GM20431 (cell line): ENCODE data around the gene TMEM242.

Experiments used
- in situ Hi-C: fragments of 300-500 bp; cut with MseI, MboI; formaldehyde crosslinking; loops from one replicate; pipeline ENCODE4 v1.15.0; 2020; ENCODE audit warnings: low sequenced_read_pairs; ENCODE audit not compliant: unreplicated experiment

Gene TMEM242

DNA sequence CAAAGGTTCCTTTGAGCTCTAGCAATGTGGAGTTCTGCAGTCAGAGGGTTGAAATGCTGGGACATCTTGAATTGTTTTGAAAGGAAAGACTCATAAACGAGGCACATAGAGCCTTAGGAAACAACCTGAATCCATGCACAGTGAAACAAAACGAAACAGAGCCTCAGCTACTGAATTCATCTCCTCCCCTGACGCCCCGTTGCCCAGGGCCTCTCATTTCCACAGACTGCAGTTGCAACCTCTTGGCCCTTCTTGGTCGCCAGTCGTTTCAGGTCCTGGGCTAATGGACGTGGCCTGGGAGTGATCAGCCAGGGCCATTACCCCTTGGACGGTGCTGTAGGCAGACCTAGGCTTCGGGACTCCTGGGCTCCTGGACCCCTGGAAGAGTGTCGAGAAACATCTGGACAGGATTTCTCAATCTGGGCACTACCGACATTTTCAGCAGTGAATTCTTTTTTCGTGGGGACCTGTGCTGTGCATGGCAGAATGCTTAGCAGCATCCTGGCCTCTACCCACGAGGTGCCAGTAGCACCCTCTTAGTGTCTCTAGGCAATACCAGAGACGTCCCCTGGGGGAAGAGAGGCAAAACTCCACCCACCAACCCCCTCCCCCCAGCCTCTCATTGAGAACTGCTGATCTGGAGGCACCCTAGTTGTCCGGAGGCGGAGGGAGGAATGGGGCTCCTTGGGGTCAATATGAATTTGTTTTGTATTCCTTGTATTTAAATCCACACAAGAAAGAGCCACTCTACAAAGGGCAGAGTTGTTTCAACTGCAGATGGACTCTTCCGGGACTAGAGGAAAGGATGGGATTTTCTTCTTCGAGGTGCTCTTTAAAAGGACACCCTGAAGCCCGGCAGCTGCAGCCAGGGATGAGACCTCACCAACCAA, 50.2 kb downstream of the TMEM242 start:
- in situ Hi-C loops, result loop anchor here (25.0 kb wide), 1 partner anchor 711 kb away; no protein-coding TSS in a partner anchor

DNA sequence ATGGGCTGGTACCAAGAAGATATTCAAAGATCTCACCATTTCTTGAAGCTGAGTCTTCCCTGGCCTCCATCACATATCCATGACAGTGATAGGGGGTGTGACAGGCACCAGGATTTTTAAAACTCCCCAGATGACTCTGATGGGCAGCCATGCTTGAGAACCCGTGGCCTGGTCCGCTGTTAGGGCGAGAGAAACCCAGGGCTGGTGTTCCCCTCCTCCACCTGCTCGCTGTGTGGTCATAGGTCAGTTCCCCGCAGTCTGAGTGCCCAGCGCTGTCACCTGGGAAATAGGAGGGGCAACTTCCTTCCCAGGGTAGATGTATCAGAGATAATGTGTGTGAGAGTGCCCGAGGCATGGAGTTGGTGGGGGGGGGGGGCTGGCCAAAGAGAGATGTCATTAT, 50.9 kb downstream of the TMEM242 start:
- in situ Hi-C loops, result loop anchor here (25.0 kb wide), 1 partner anchor 710 kb away; no protein-coding TSS in a partner anchor

DNA sequence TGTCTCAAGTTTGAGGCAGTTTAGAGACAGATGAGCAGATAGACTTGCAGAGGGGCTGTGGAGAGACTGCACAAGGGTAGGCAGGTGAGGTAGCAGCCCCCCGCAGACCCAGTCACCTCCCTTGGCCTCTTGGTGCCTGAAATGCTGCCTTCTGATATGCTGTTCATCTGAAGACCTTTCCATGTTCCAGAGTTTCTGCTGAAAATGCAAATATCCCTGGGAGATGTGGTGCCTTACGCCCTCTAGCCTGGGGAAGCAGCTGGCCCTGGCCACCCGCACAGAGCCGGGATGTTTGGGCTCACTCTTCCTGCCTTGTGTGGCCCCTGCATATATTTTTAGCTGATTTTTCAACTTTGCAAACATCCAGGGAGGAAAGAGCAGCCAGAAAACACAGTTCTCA, 51.4 kb downstream of the TMEM242 start:
- in situ Hi-C loops, result loop anchor here (25.0 kb wide), 1 partner anchor 710 kb away; no protein-coding TSS in a partner anchor

DNA sequence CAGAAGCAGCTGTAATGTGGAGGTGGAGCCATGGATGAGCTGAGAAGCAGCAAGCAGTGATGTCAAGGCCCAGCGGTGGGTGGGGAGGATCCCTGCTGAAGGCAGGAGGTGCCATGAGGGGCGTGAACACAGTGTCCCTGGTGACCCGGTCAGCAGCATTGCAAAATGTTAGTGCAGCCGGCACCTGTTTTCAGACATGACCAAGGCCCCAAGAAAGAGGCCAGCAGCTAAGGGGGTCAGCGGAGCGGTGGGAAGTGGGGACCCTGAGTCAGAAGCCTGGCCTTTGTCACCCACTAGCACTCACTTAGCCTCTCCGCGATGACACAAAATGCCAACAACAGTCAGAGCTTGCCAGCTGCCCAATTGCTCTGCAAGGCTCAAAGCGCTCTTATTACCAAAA, 51.9 kb downstream of the TMEM242 start:
- in situ Hi-C loops, result loop anchor here (25.0 kb wide), 1 partner anchor 709 kb away; no protein-coding TSS in a partner anchor

DNA sequence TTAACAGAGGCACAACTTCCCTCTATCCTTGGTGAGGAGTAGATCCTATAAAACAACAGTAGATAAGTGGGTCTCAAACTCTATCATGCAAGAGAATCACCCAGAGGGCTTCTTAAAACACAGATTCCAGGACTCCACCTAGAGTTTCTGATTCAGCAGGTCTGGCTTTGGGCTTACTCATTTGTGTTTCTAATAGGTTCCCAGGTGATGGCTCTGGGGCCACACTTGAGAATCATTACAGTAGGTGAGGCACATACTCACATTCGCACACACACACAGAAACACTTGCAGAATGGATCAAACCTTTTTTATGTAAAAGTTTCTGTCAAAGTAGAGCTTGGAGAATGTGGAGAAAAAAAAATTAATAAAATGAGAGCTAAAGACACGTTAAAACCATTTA, 52.4 kb downstream of the TMEM242 start:
- in situ Hi-C loops, result loop anchor here (25.0 kb wide), 1 partner anchor 709 kb away; no protein-coding TSS in a partner anchor

DNA sequence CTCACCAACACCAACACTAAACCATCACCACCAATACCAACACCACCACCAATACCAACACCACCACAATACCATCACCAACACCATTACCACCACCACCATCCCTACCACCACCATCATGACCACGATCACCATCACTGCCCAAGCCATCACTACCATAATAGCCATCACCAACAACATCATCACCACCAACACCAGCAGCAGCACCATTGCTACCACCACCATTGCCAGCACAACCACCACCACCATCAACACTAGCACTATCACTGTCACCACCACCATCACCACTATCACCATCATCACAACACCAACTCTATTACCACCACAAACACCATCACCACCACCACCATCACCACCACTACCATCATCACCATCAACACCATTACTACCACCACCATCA, 53.0 kb downstream of the TMEM242 start:
- in situ Hi-C loops, result loop anchor here (25.0 kb wide), 1 partner anchor 708 kb away; no protein-coding TSS in a partner anchor

DNA sequence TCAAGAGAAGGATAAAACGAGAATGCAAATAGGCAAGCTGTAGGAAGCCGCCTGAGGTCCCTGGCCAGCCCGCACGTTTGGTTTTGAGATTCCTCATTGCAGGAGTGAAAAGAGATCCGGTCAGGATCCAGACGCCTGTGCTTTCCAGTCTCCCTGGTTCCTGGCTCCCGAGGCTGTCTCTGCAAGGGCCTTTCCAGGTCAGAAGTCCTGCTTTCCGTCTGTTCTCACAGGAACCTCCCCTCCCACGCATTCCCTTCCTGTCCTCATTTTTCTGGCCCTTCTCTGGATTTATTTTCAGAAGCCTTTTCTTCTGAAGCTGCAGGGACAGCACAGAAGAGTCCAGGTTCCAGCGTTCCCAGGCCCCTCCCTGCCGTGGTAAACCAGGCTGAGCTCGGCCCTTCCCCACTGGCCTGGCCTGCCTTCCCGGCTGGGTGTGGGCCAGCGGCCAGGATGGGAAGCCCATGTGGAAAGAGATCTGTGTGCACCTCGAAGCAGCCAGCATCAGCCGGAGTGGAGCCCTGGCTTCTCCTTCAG, 54.0 kb downstream of the TMEM242 start:
- in situ Hi-C loops, result loop anchor here (25.0 kb wide), 1 partner anchor 707 kb away; no protein-coding TSS in a partner anchor

DNA sequence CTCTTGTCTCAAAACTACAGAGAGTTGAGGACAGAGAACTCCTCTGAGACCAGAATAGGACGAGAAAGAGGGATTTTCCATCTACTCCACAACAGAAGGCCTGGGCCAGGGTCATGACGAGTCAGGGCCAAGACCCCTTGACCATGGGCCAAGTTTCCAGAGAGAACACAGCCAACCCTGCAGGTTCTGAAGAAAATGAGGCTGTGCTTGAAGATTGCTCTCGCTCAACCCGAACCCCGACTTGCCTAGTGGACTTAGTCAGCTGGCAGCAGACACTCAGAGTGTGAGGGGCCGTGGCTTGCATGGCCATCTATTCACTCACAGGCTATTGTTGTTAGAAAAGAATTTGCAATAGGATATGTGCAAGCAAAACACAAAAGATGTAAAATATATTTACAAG, 54.5 kb downstream of the TMEM242 start:
- in situ Hi-C loops, result loop anchor here (25.0 kb wide), 1 partner anchor 707 kb away; no protein-coding TSS in a partner anchor

DNA sequence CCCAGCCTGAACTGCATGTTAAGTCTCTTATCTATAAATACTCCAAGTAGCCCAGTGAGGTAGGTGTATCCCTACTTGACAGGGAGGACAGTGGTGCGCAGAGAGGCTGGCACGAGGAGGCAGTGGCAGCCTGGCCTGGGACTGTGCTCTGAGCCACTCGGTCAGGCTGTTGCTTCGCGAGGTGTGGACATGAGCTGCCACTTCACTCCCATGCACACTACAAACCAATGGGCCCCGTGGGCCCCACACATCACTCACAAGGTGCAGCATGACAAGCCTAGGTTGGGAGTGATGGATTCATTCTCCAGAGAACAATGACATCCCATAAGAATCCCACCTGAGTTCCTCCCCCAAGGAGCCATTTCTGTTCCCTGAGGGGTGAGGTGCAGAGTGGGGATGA, 54.9 kb downstream of the TMEM242 start:
- in situ Hi-C loops, result loop anchor here (25.0 kb wide), 1 partner anchor 706 kb away; no protein-coding TSS in a partner anchor

DNA sequence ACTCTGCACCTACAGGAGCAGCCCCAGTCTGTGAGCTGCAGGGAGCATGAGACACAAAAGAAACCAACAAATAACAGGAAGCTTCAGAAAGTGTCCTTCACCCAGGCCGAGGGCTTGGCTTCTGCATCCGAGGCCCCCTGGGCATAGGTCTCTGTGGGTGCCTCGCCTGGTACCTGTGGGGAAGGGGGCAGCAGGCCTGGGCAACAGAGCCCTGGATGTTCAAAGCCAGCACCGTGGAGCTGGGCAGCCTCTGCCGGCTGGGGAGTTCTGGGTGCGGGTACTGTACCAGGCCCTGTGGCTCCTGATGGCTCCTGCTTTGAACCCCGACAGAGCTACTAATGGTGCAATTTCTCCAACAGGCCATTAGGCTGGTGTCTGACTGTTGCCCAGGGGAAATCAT, 55.7 kb downstream of the TMEM242 start:
- in situ Hi-C loops, result loop anchor here (25.0 kb wide), 1 partner anchor 705 kb away; no protein-coding TSS in a partner anchor

DNA sequence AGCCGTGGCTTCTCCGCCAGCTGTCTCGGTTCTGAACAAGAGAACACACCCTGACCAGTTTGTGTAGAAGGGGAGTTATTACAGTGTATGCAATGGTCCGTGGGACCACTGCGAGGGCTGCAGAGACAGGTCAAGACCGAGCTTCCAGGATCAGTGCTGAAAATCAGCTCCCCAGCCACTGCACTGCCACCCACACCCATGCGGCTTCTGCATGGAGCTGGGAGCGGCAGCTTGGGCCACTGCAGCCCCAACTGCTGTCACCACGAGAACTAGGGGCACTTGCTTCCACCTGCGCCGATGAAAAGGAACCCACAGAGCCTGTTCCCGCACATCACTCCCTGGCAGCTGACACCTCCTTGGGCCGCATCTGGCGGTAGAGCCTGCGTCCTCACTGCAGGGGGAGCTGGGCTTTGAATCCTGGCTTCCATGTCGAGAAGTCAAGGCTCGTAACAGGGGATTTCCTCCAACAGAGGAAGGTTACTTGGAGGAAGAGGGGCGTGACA, 56.2 kb downstream of the TMEM242 start:
- in situ Hi-C loops, result loop anchor here (25.0 kb wide), 1 partner anchor 705 kb away; no protein-coding TSS in a partner anchor

DNA sequence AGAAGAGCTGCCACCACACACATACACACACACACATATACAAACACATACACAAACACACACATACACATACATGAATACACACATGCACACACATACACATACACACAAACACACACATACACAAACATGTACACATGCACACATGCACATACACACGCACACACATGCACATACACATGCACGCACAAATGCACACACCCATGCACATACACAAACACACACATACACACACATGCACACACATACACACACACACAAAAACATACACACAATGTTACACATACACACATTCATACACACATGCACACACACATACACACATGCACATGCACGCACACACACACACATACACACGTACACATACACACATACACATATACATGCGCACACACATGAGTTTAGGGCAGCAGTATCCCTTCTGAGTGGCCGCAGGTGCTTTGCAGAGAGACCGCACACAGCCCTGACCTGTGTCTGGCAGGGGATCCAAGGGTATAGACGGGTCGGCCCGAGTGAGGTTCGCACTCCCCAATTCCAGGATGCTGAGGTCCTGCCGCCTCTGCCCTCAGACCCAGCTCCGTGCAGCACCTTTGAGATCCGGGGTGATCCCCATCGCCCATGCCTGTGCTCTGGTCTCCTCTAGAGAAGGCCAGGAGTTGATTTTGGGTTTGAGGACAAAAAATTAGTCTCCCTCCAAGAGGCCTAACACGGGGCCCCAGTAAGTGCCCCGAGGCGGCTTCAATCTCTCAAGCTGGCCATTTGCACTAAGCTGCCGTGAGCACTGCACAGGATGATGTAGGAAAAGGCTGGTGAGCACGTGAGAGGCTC, 56.8 kb downstream of the TMEM242 start:
- in situ Hi-C loops, result loop anchor here (25.0 kb wide), 1 partner anchor 704 kb away; no protein-coding TSS in a partner anchor

DNA sequence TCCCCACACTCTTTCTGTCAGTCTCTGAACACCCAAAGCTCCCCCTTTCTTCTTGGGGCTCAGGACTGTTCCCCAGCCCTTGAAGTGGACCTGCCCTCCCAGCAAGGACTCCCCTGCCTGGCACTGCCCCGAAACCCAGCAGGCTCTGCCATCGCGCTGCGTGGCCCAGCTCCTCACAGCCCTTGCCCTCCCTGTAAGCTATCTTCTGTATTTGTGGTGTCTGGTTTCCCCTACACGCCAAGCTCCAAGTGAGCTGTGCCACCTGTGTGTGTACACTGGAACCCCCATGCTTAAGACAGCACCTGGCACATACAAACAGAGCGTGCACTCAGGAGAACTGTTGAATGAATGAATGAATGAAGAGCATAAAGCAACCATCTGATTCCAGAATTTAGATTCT, 57.7 kb downstream of the TMEM242 start:
- in situ Hi-C loops, result loop anchor here (25.0 kb wide), 1 partner anchor 703 kb away; no protein-coding TSS in a partner anchor

DNA sequence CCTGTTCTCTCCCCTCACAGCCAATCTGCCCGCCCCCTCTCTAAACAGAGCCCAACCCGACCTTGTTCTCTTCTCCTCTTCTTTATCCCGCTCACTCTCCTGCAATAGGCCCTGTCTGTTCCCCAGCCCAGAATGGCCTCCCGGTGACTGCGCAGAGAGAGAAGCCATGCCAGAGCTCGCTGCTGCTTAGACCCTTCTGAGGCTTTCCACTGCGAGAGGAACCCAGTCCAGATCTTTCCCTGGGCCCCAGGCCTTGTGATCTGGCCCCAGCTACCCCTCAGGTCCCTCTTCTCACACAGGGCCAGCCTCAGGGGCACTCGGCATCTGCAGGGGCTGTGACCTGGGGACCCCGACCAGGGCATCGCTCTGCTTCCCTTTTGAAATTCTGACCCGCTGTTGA, 58.1 kb downstream of the TMEM242 start:
- in situ Hi-C loops, result loop anchor here (25.0 kb wide), 1 partner anchor 703 kb away; no protein-coding TSS in a partner anchor

DNA sequence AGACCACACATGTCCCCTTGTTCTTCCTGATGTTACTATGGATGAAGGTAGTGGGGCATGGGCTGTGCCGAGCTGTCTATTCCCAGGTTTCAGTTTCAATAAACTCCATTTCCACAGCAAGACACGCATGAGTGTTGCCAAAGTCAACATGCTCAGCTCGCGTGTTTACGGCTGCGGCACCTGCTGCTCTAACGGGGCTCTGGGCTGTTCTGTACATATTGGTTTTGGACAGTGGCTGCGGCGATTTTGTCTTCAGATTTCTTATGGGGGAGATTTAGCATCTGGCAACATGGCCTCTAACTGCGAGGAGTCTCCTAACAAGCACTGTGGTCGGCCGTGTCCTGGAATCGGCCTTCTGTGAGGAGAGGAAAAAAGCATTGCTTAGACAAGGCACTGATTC, 58.6 kb downstream of the TMEM242 start:
- in situ Hi-C loops, result loop anchor here (25.0 kb wide), 1 partner anchor 702 kb away; no protein-coding TSS in a partner anchor

DNA sequence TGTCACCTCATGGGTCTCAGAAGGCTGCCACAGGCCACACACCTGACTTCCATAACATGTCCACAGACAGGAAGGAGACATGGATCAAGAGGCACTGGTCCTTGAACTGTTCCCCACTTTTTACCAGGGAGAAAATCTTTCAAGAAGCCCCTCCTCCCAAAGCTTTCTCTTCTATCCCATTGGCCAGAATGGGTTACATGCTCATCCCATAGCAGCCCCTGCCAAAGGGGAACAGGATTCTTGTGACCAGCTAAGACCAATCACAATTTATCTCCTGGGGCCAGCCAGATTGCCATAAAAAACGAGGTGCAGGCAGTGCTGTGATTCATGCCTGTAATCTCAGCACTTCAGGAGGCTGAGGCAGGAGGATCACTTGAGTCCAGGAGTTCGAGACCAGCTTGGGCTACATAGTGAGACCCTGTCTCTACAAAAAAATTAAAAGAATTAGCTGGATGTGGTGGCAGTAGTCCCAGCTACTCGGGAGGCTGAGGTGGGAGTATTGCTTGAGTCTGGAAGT, 59.4 kb downstream of the TMEM242 start:
- in situ Hi-C loops, result loop anchor here (25.0 kb wide), 1 partner anchor 702 kb away; no protein-coding TSS in a partner anchor

DNA sequence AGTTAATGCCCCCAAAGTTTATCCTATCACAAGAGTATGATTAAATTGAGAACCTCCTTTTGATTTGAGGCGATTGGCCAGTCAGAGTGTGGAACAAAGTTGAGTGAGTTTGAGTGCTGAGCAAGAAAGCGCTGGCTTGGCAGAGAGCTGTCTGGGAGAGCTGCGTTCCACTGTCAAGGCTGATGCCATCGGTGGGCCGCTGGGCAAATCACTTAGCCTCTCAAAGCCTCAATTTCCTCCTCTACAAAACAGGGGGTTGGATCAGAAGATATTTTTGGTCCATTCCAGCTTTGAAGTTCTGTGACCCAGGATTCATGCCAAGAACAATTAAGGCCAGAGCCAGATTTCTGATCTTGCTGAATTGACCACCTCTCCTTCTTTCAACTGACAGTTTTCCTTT, 60.2 kb downstream of the TMEM242 start:
- in situ Hi-C loops, result loop anchor here (25.0 kb wide), 1 partner anchor 701 kb away; no protein-coding TSS in a partner anchor

DNA sequence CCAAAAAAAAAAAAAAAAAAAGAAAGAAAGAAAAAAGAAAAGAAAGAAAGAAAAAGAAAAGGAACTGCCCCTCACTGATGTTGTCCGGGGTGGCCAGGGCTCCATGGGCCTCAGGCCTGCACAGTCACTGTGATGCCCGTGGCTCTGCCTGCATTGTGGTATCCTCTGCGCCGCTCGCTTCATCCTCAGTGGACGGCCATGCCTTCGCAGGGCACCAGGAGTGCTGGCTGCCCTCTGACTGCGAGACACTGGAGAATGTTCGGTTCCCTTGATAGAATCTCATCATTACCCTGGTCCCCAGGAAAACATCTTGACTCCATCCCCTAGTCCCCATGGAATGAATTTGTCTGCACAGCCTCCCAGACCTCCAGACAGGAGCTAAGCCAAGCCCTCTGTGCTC, 61.7 kb downstream of the TMEM242 start:
- in situ Hi-C loops, result loop anchor here (25.0 kb wide), 1 partner anchor 699 kb away; no protein-coding TSS in a partner anchor
